Activated CD4-positive, alpha-beta T cell treated with anti-CD3 and anti-CD28 coated beads, Interleukin-2, amount 10 ng/mL, durations not matched to agents 7 days and 5 days (primary cell): Measurements from ENCODE around the gene XPO4. TPM values are rescaled to one million over a fixed set of nuclear protein-coding genes. Genes with fewer than 3 reads are reported as not detected.
"Not testable (repeated sequence)": the region's sequence is repeated elsewhere in the genome, so short reads cannot be mapped to it uniquely, and the experiment has no call there.

Source experiments
- CTCF ChIA-PET: fragments of 350-600 bp; sonication (Branson Sonifier 250); formaldehyde crosslinking; loops from one replicate; lab custom pipeline; 2021; ENCODE audit warnings: antibody characterized with exemption; lab: Charles Lee
- POLR2A ChIA-PET: fragments of 350-600 bp; sonication (Branson Sonifier 250); formaldehyde crosslinking; loops from one replicate; lab custom pipeline; 2021; ENCODE audit warnings: antibody characterized with exemption; lab: Charles Lee
- DNase-seq: peaks from one replicate; pipeline ENCODE4 v3.0.0-alpha.2; 2020
- H3K27ac Mint-ChIP-seq: one replicate; pipeline ENCODE4 v1.8.0; 2021; ENCODE audit warnings: mild to moderate bottlenecking, moderate library complexity, mixed read lengths
- H3K27me3 Mint-ChIP-seq: one replicate; pipeline ENCODE4 v1.8.0; 2021; ENCODE audit warnings: mixed read lengths
- H3K36me3 Mint-ChIP-seq: one replicate; pipeline ENCODE4 v1.8.0; 2021; ENCODE audit warnings: low read depth, mixed read lengths
- H3K4me1 Mint-ChIP-seq: one replicate; pipeline ENCODE4 v1.8.0; 2021; ENCODE audit warnings: mixed read lengths
- H3K4me3 Mint-ChIP-seq: one replicate; pipeline ENCODE4 v1.8.0; 2021; ENCODE audit warnings: mild to moderate bottlenecking, moderate library complexity, mixed read lengths
- H3K9me3 Mint-ChIP-seq: one replicate; pipeline ENCODE4 v1.8.0; 2021; ENCODE audit warnings: mixed read lengths
- total RNA-seq, 2 experiments: library from RNA; stranded (reverse); gene quantifications; one replicate each; pipeline ENCODE4 v1.2.3, GENCODE V29; 2021

XPO4 gene
- total RNA-seq, 2 experiments from 2014 or later: 18.9 to 19.0 TPM

GRCh38 chr13:20773194-20774080 is 129.1 kb downstream of the XPO4 start, which contains the start of gene EEF1AKMT1:
Gene EEF1AKMT1, minus strand, starts transcription at chr13:20773961. Its CDS starts 16,363 bp downstream, at chr13:20757598.
- CTCF ChIA-PET: interaction anchor here (1.0 to 1.6 kb wide), 2 partner anchors 14 to 42 kb away, joined by 3 to 4 read pairs; no protein-coding TSS in a partner anchor

GRCh38 chr13:20772401-20773131 is 130.0 kb downstream of the XPO4 start:
- H3K4me3 Mint-ChIP-seq: peak overlapping the region; percentile 82
- H3K36me3 Mint-ChIP-seq: peaks cover 50% of the 10 kb centered on the region
- DNase-seq: no peak
- CTCF ChIA-PET: interaction anchor here (0.8 kb wide), 1 partner anchor 280 kb away, joined by 4 read pairs; no protein-coding TSS in a partner anchor
- H3K27ac Mint-ChIP-seq: peak overlapping the region; percentile 99
- H3K27me3 Mint-ChIP-seq: no peaks in the 10 kb centered on the region
- peaks cover 37% of the 10 kb centered on the region for H3K4me1 Mint-ChIP-seq
- POLR2A ChIA-PET: no interaction called here
- H3K9me3 Mint-ChIP-seq: peaks cover 29% of the 10 kb centered on the region

More at GRCh38 chr13:20773194-20774080, 129.1 kb downstream of the XPO4 start, which contains the start of gene EEF1AKMT1:
- Mint-ChIP-seq H3K4me3 (peak within 1 kb of the TSS; percentile 82), H3K27ac (peak within 1 kb of the TSS; percentile 99), H3K4me1 (peaks cover 37% of the 10 kb centered on the region), H3K9me3 (peaks cover 21% of the 10 kb centered on the region), H3K27me3 (no peaks in the 10 kb centered on the region), H3K36me3 (peaks cover 42% of the 10 kb centered on the region)
- POLR2A ChIA-PET: no interaction called here
- peak; percentile 95 for DNase-seq

- Mint-ChIP-seq H3K9me3 (peaks cover 35% of the 10 kb centered on the region), H3K4me3 (no peak overlapping the region), H3K4me1 (peaks cover 30% of the 10 kb centered on the region), H3K27ac (no peak overlapping the region), H3K36me3 (peaks cover 48% of the 10 kb centered on the region), H3K27me3 (no peaks in the 10 kb centered on the region)
- no peak for DNase-seq
- ChIA-PET POLR2A (no interaction called here), CTCF (interaction anchor here (1.2 kb wide), 1 partner anchor 9 kb away, joined by 3 read pairs; no protein-coding TSS in a partner anchor)
Measured at GRCh38 chr13:20769834-20770233, 132.7 kb downstream of the XPO4 start.

GRCh38 chr13:20769091-20769490 is 133.5 kb downstream of the XPO4 start:
- H3K4me3 Mint-ChIP-seq: no peak overlapping the region
- DNase-seq: no peak

GRCh38 chr13:20767309-20767943 is 135.1 kb downstream of the XPO4 start:
- Mint-ChIP-seq H3K36me3 (peaks cover 45% of the 10 kb centered on the region), H3K27ac (no peak overlapping the region), H3K27me3 (no peaks in the 10 kb centered on the region), H3K4me1 (peaks cover 13% of the 10 kb centered on the region), H3K4me3 (no peak overlapping the region), H3K9me3 (peaks cover 35% of the 10 kb centered on the region)
- DNase-seq: no peak
- ChIA-PET POLR2A (no interaction called here), CTCF (no interaction called here)

More at GRCh38 chr13:20769091-20769490, 133.5 kb downstream of the XPO4 start:
- ChIA-PET CTCF (no interaction called here), POLR2A (no interaction called here)
- Mint-ChIP-seq H3K27me3 (no peaks in the 10 kb centered on the region), H3K9me3 (peaks cover 35% of the 10 kb centered on the region), H3K4me1 (peaks cover 22% of the 10 kb centered on the region), H3K36me3 (peaks cover 48% of the 10 kb centered on the region), H3K27ac (no peak overlapping the region)

- Mint-ChIP-seq H3K27me3 (no peaks in the 10 kb centered on the region), H3K4me1 (no peaks in the 10 kb centered on the region), H3K36me3 (peaks cover 19% of the 10 kb centered on the region), H3K4me3 (no peak overlapping the region), H3K27ac (no peak overlapping the region), H3K9me3 (peaks cover 8% of the 10 kb centered on the region)
- ChIA-PET CTCF (interaction anchor here (0.5 to 1.6 kb wide), 3 partner anchors 10 to 164 kb away, joined by 3 read pairs; no protein-coding TSS in a partner anchor), POLR2A (interaction anchor here (0.6 kb wide), 1 partner anchor 574 kb away, joined by 3 read pairs; no protein-coding TSS in a partner anchor)
- no peak for DNase-seq
Measured at GRCh38 chr13:20760872-20761271, 141.7 kb downstream of the XPO4 start.

GRCh38 chr13:20754009-20754408 is 148.5 kb downstream of the XPO4 start:
- no peak overlapping the region for H3K27ac Mint-ChIP-seq
- H3K4me1 Mint-ChIP-seq: no peaks in the 10 kb centered on the region
- POLR2A ChIA-PET: no interaction called here
- H3K9me3 Mint-ChIP-seq: peaks cover 45% of the 10 kb centered on the region
- H3K4me3 Mint-ChIP-seq: no peak overlapping the region
- H3K27me3 Mint-ChIP-seq: no peaks in the 10 kb centered on the region
- DNase-seq: no peak
- CTCF ChIA-PET: no interaction called here
- peaks cover 49% of the 10 kb centered on the region for H3K36me3 Mint-ChIP-seq

- no peak for DNase-seq
- no peak overlapping the region for H3K27ac Mint-ChIP-seq
- CTCF ChIA-PET: no interaction called here
- H3K27me3 Mint-ChIP-seq: no peaks in the 10 kb centered on the region
- H3K4me1 Mint-ChIP-seq: no peaks in the 10 kb centered on the region
- H3K9me3 Mint-ChIP-seq: peaks cover 52% of the 10 kb centered on the region
- peaks cover 31% of the 10 kb centered on the region for H3K36me3 Mint-ChIP-seq
- H3K4me3 Mint-ChIP-seq: no peak overlapping the region
- POLR2A ChIA-PET: no interaction called here
Measured at GRCh38 chr13:20749377-20749776, 153.2 kb downstream of the XPO4 start.

GRCh38 chr13:20743830-20744404 is 158.6 kb downstream of the XPO4 start:
- CTCF ChIA-PET, H3K27ac Mint-ChIP-seq: not testable (repeated sequence)
- H3K36me3 Mint-ChIP-seq: peaks cover 11% of the 10 kb centered on the region

GRCh38 chr13:20740021-20740420 is 162.5 kb downstream of the XPO4 start:
- DNase-seq: no peak
- Mint-ChIP-seq H3K27me3 (no peaks in the 10 kb centered on the region), H3K4me1 (no peaks in the 10 kb centered on the region), H3K4me3 (no peak overlapping the region), H3K9me3 (peaks cover 6% of the 10 kb centered on the region), H3K36me3 (peaks cover 7% of the 10 kb centered on the region), H3K27ac (no peak overlapping the region)
- CTCF ChIA-PET: no interaction called here
- POLR2A ChIA-PET: no interaction called here

More at GRCh38 chr13:20743830-20744404, 158.6 kb downstream of the XPO4 start:
- POLR2A ChIA-PET, H3K4me1 Mint-ChIP-seq, DNase-seq, H3K4me3 Mint-ChIP-seq, H3K27me3 Mint-ChIP-seq: not testable (repeated sequence)
- peaks cover 21% of the 10 kb centered on the region for H3K9me3 Mint-ChIP-seq

GRCh38 chr13:20738616-20739015 is 163.9 kb downstream of the XPO4 start:
- Mint-ChIP-seq H3K27me3 (no peaks in the 10 kb centered on the region), H3K9me3 (no peaks in the 10 kb centered on the region), H3K4me1 (no peaks in the 10 kb centered on the region), H3K27ac (no peak overlapping the region), H3K4me3 (no peak overlapping the region), H3K36me3 (peaks cover 7% of the 10 kb centered on the region)
- POLR2A ChIA-PET: no interaction called here
- no peak for DNase-seq
- CTCF ChIA-PET: interaction anchor here (1.4 kb wide), 1 partner anchor 25 kb away, joined by 3 read pairs; no protein-coding TSS in a partner anchor
